Urothelium cell line (cell line): Measurements from ENCODE around the gene GASK1A.

Experiments
- DNase-seq: peaks from one replicate; pipeline ENCODE4 v3.0.0; 2011; ENCODE audit warnings: low spot score, mixed read lengths
- FAIRE-seq: peaks from 2 replicates; lab custom pipeline; 2011; peaks lifted over from hg19 to GRCh38; lab: Jason Lieb, UNC

Gene GASK1A

DNA sequence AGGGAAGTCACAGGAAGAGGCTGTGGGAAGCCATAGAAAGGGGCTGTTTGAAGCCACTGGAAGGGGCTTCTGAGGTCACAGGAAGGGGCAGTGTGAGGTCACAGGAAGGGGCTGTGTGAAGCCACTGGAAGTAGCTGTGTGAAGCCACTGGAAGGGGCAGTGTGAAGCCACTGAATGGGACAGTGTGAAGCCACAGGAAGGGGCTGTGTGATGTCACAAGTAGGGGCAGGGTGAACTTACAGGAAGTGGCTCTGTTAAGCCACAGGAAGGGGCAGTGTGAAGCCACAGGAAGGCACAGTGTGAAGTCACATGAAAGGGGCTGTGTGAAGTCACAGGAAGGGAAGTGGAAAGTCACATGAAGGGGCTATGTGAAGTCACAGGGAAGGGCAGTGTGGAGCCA is 33.1 kb downstream of the GASK1A start:
- DNase-seq (no peak), FAIRE-seq (peak; percentile 5)

DNA sequence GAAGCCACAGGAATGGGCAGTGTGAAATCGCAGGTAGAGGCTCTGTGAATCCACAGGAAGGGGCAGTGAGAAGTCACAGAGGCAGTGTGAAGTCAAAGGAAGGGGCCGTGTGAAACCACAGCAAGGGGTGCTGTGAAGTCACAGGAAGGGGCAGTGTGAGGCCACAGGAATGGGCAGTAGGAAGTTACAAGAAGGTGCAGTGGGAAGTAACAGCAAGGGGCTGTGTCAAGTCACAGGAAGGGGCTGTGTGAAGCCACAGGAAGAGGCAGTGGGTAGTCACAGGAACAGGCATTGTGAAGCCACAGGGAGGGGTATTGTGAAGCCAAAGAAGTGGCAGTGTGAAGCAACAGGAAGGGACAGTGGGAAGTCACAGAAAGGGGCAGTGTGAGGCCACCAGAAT is 34.1 kb downstream of the GASK1A start:
- FAIRE-seq (no peak), DNase-seq (no peak)

DNA sequence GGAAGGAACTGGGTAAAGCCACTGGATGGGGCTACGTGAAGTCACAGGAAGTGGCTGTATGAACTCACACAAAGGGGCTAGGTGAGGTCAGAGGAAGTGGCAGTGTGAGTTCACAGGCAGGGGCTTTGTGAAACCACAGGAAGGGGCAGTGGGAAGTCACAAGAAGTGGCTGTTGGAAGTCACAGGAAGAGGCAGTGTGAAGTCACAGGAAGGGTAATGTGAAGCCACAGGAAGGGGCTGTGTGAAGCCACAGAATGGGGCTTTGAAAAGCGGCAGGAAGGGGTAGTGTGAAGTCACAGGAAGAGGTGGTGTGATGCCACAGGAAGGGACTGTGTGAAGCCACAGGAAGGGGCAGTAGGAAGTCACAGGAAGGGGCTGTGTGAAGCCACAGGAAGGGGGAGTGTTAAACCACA is 34.6 kb downstream of the GASK1A start:
- DNase-seq = no peak
- FAIRE-seq = no peak

DNA sequence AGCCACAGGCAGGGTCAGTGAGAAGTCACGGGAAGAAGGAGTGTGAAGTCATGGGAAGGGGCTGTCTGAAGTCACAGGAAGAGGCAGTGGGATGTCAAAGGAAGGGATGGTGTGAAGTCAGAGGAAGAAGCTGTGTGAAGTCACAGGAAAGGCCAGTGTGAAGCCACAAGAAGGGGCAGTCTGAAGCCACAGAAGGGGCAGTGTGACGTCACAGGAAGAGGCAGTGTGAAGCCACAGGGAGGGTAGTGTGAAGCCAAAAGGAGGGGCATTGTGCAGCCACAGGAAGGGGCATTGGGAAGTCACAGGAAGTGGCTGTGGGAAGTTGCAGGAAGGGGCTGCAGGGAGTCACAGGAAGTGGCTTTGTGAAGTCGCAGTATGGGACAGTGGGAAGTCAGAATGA is 35.1 kb downstream of the GASK1A start:
- no peak for FAIRE-seq
- no peak for DNase-seq

DNA sequence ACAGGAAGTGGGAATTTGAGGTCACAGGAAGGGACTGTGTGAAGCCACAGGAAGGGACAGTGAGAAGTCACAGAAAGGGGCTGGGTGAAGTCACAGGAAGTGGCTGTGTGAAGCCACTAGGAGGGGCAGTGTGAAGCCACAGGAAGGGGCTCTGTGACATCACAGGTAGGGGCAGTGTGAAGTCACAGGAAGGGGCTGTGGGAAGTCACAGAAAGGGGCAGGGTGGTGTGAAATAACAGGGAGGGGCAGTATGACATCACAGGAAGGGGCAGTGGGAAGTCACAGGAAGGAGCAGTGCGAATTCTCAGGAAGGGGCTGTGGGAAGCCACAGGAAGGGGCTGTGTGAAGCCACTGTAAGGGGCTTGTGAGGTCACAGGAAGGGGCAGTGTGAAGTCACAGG is 35.8 kb downstream of the GASK1A start:
- FAIRE-seq (no peak), DNase-seq (no peak)

DNA sequence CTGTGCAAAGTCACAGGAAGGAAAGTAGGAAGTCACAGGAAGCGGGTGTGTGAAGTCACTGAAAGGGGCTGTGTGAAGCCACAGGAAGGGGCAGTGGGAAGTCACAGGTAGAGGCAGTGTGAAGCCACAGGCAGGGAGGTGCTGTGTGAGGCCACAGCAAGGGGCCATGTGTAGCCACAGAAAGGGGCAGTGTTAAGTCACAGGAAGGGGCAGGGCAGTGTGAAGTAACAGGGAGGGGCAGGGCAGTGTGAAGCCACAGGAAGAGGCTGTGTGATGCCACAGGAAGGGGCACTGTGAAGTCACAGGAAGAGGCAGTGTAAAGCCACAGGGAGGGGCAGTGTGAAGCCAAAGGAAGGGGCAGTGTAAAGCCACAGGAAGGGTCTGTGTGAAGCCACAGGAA is 36.5 kb downstream of the GASK1A start:
- FAIRE-seq = peak; percentile 50
- DNase-seq = no peak

DNA sequence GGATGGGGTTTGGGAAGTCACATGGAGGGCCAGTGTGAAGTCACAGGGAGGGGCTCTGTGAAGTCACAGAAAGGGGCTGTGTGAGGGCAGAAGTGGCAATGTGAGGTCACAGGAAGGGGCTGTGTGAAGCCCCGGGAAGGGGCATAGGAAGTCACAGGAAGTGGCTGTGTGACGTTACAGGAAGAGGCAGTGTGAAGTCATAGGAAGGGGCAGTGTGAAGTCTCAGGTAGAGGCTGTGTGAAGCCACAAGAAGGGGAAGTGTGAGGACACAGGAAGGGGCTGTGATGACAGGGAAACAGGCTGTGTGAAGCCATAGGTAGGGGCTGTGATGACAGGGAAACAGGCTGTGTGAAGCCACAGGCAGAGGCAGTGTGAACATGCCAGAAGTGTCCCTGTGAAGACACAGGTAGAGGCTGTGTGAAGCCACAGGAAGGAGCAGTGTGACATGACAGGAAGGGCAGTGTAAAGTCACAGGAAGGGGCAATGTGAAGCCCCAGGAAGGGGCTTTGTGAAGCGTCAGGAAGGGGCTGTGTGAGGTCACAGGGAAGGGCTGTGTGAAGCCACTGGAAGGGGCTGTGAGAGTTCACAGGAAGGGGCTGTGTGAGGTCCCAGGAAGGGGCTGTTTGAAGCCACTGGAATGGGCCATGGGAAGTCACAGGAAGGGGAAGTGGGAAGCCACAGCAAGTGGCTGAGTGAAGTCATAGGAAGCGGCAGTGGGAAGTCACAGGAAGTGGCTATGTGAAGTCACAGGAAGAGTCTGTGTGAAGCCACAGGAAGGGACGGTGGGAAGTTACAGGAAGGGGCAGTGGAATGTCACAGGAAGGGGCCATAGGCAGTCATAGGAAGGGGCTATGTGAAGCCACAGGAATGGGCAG is 37.1 kb downstream of the GASK1A start:
- no peak for DNase-seq

DNA sequence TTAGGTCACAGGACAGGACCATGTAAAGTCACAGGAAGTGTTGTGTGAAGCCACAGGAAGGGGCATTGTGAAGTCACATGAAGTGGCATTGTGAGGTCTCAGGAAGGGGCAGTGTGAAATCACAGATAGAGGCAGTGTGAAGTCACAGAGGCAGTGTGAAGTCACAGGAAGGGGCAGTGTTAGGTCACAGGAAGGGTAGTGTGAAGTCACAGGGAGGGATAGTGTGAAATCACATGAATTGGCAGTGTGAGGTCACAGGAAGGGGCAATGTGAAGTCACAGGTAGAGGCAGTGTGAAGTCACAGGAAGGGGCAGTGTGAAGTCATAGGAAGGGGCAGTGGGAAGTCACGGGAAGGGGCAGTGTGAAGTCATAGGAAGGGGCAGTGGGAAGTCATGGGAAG is 37.9 kb downstream of the GASK1A start:
- DNase-seq (no peak), FAIRE-seq (peak; percentile 9)

More for the DNA sequence above, 37.1 kb downstream of the GASK1A start:
- FAIRE-seq = peak; percentile 59

DNA sequence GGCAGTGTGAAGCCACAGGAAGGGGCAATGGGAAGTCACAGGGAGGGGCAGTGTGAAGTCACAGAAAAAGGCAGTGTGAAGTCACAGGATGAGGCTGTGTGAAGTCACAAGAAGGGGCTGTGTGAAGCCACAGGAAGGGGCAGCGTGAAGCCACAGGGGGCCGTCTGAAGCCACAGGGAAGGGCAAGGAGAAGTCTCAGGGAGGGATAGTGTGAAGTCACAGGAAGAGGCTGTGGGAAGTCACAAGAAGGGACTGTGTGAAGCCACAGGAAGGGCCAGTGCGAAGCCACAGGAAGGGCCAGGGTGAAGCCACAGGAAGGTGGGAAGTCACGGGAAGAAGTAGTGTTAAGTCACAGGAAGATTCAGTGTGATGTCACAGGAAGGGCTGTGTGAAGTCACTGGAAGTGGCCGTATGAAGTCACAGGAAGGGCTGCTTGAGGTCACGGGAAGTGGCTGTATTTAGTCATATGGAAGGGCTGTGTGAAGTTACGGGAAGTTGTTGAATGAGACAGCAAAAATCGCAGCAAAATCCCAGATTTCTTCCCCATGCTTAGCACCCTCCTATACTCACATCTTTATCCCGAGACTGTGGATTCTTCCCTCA is 38.6 kb downstream of the GASK1A start:
- FAIRE-seq = no peak
- no peak for DNase-seq

DNA sequence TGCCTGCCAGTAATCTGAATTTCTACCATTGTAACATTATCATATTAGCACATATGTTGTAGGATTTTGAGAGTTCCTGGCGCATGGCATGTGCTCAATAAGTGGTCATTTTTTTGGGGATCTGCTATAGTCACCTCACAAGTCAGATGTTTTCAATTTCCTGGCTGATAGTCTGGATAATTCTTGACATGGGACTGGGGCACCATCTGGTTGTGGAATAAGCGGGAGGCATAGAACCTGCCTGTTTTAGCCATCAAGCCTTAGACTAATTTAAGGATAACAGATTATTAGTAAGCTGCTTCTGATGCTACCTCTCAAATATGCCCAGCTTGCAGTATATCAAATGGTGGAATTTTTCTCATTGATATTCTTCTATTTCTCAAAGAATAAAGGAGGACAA is 39.1 kb downstream of the GASK1A start:
- FAIRE-seq (no peak), DNase-seq (no peak)

DNA sequence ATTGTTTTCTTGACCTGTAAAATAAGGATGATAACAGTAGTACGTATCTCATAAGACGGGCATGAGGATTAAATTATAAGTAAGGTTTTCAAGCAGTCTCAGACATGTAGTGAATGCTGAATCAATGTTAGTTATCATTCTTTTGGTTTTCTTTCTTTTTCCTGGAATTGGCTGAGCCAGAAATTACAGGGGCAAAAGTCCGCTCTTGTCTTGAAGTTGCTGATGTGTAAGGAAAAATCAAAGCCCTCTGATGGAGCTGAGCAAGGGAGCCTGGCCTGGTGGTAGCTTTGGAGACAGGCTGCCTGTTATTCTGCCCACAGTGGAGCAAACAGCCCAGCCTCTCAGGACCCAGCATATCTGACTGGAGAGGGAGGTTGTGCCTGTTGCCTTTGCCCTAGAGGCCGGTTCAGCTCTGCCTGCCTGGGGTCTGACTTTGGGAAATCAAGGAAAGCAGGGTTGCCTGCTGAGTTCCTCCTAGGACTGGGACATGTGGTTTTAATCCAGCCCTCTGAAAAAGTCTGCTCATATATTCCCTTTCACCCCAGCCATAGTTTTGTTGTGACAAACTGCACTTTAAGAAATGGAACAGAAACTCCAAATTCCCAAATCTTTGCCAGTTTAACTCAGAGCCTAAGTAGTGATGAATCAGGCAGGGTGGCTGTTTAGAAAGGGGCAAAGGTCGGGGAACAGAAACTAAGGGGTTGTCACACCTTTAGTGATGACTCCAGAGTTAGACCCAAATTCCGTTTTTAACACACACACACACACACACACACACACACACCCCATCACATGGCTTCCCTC is 40.1 kb downstream of the GASK1A start:
- no peak for FAIRE-seq
- DNase-seq = no peak

DNA sequence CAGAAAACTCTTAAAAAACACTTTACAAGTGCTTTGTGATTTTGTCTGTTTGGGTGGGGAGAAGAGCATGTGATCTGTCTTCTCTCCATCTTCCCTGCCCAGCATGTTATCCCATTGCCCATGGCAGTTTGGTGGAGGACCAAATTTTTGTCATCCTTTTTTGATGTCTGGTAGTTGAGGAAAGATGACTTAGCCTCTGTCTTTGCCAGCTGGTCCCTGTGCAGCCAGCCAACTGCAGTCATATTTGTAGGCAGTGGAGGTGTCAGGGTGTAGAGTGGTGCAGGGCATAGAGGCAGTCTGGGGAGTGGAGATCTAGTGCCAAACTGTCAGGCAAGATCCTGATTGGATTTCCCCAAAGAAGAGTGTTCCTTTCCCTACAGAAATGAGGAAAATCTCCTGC is 40.7 kb downstream of the GASK1A start:
- no peak for DNase-seq
- FAIRE-seq = no peak

DNA sequence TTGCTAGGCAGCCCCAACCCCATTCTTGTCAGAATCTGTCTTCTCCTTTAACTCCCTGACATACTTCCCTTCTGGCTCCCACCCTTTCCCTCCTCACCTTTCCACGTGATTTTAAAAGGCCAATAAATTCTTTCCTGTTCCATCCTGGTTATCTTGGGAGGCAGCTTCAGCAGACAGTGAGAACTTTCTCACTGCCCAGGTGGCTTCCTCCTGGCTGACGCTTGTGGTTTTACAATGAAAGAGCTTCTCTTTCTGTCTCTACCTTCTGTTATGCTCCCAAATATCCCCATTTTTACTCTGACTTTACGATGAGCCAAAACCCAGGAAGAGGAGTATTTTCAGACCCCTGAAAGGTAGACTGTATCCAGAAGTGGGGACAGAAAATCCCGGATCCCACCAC is 42.1 kb downstream of the GASK1A start:
- DNase-seq = no peak
- FAIRE-seq = no peak

DNA sequence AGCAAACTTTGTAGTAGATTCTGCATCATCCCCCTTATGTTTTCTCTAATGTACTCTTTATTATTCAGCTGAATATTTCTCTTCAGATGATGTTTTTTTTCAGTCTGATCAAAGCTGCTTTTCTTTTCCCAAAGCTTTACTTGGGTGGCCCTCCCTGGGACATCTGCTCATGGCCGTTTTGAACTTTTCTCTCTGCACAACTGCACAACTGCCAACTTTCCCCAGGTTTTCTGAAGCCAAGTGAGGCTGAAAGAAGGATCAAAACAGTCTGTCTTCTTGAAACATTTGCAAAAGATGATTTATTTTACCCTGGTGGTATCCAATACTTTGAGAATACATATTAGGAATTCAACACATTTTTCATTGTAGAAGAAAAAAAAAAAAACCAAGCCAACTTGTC is 43.0 kb downstream of the GASK1A start:
- FAIRE-seq (no peak), DNase-seq (no peak)

DNA sequence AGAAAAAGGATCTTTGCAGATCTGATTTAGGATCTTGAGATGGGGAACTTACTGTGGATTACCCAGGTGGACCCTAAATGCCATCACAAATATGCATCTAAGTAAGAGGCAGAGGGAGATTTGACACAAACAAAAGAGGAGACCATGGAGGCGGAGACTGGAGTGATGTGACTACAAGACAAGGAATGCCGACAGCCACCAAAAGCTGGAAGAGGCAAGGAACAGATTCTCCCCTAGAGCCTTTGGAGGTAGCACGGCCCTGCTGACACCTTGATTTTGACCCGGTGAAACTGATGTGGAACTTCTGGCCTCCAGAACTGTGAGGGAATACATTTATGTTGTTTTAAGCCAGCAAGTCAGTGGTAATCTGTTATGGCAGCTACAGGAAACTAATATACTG is 44.0 kb downstream of the GASK1A start:
- no peak for FAIRE-seq
- DNase-seq = no peak

DNA sequence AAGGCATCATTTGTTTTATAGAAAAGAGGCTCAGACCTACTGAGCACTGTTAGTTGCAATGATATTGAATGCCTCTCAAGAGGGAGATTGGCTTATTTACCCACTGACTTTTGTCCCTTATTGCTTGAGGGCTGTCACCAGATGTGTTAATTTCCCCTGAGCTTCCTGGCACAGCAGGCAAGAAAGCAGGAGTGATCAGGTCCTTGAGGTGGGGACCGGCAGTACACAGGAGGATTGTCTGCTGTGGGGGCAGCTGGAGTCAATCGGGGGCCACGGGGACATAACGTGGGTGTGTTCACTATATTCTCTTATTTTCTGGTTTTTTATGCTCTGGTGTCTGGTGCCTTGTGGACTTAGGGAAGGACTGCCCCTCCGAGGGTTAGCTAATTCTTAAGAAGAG is 44.6 kb downstream of the GASK1A start:
- DNase-seq = no peak
- no peak for FAIRE-seq

DNA sequence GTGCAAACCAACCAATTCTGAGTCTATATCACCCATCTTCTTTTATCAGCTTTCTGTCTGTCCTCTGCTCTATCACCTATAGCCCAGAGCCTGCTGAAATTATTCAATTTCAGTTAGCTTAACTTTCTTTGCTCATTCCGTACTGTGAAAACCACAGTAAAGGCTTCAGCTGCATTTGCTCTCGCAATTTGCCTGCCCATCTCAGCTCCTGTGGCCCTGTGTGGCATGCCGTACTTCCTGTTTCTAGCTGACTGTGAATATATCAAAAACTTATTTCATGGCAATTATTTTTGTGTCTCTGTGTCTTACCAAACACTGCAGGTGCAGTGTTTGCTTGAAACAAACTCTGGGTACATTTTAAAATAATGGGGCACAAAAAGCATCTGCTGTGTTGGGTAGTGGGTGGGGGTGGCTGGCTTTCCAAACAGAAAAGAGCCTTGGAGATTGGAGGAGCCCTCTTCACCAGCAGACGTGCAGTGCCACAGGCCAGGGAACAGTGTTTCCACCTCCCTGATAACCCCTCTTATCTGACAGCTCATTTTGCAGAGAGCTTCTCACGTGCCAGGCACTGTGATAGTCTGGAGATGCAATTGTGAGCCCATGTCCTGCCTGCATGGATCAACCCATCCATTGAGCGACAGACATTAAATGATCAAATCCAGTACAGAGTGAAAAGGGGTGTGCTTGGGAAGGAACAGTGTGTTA is 45.2 kb downstream of the GASK1A start:
- FAIRE-seq (no peak), DNase-seq (no peak)

DNA sequence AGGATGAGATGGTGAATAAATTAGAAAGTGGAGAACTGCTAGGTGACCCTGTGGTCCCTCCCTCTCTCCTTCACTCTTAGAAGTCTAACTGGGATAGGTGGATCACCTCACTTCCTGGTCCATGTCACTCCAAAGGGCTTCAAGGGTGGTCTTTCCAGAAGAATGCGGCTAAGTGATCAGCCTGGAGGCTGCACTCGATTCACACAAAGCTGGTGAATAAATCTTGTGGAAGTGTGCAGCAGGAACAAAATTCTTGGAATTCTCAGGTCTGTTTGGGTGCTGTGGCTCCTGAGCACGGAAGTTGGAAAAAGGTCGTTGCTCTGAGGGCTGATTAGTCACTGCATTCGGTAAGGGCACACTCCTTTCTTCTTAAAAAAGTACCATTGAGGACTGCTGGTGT is 46.3 kb downstream of the GASK1A start:
- no peak for FAIRE-seq
- DNase-seq = peak; percentile 38

DNA sequence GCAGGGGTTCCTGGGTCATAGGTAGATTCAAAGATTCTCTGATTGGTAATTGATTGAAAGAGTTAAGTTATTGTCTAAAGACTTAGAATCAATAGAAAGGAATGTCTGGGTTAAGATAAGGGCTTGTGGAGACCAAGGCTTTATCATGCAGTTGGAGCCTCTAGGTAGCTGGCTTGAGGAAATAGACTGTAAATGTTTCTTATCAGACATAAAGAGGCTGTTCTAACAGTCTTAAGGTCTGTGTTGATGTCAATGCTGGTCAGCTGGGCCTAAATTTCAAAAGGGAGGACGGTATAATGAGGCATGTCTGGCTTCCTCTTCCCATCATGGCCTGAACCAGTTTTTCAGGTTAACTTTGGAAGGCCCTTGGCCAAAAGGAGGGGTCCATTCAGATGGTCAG is 48.9 kb downstream of the GASK1A start:
- DNase-seq (no peak), FAIRE-seq (no peak)

DNA sequence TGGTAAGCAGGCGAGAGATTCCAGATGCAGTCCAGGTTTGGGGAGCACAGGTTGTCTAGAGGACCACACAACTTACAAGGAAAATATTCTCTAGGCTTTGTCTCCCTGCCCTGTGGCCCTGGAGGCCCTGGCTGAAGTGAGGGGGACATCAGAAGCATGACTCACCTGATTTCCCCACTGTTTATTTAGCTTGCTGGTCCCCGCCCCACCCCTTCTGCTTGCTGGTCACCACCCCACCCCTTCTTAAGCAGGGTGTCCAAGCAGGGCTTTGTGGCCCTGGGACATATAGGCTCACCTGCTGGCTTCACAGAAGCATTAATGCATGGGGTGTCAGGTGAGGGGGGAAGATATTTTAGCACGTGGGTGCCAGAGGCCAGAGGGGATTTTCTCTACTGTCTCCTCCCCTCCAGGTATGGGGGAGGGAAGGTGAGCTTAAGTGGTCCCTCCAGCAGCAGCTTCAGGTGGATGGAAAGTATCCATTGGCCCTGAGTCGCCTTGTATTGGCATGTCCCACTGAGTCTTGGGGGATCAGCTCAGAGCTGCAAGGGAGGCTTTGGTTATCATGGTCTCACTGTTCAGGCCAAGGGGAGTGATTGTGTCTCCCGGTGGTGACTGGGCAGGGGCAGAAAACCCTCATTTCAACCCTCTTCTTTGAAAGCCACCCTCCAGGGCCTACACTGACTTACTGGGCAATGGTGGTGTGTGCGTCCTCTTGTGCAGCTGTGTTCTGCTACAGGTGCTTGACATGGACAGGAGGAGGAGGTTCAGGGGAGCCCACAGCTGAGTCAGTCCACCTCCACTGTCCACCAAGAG is 49.8 kb downstream of the GASK1A start:
- DNase-seq (no peak), FAIRE-seq (no peak)
